Measurements from ENCODE around the gene HBG2. TPM values are rescaled to one million over a fixed set of nuclear protein-coding genes. Genes with fewer than 3 reads are reported as not detected.

Gene HBG2
- total and polyA plus RNA-seq, 2 of the 8 experiments (the other 6 are each of a cell fraction or from before 2014, with no cell fraction given), result 0.23 TPM; not detected in 1

DNA sequence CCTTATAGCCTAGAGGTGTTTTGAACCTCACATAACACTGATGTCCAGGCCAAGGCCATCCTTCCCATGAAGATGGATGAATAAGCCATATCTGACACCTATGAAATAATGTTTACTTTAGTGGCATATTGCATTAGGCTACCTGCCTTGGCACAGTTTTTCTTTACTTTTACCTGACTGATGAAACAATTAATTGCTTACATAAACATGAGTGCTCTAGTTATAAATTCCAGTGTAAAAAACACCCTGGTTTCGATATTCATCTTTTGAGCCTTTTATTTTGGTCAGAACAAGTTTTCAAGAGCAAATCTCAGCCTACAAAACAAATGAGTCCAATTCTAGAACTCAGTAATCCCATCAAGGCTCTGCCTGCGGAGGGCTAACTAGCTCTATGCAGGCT, 22.1 kb upstream of the HBG2 start:
- H3K36me3 ChIP-seq (ENCODE audit: control insufficient read depth in 2 of 4, insufficient read depth in 4 of 4, low read length in 3 of 4), result no peaks in the 10 kb centered on the region
- no peaks in the 10 kb centered on the region for H3K79me2 ChIP-seq (ENCODE audit: control insufficient read depth in 1 of 2, insufficient read depth in 2 of 2, low read length in 2 of 2)
- no peak overlapping the region for H3K23ac ChIP-seq (ENCODE audit: insufficient read length)
- H3K9ac ChIP-seq (replicated peaks in 1 of 4; ENCODE audit: extremely low read depth in 1 of 4, low read depth in 3 of 4, low read length in 3 of 4), result no peak overlapping the region
- no peaks in the 10 kb centered on the region for H3K27me3 ChIP-seq (replicated peaks in 1 of 4; ENCODE audit: control insufficient read depth in 3 of 4, extremely low read depth in 1 of 4, insufficient read depth in 3 of 4, low read length in 3 of 4)
- no peak overlapping the region for H2BK5ac ChIP-seq (ENCODE audit: low read depth, low read length)
- no peak overlapping the region for H3K4me2 ChIP-seq (ENCODE audit: insufficient read depth in 1 of 2, low read depth in 2 of 2, low read length in 2 of 2)
- H3K79me1 ChIP-seq (ENCODE audit: low read depth, low read length), result 0 out of 2 replicates have a peak, but pooled peaks cover 2% of the 10 kb centered on the region
- no peak overlapping the region for H2BK120ac ChIP-seq (replicated peaks; ENCODE audit: low read depth, low read length)
- H3K23me2 ChIP-seq (ENCODE audit: low read depth, low read length), result no peaks in the 10 kb centered on the region; the same call in 1 of the 2 replicates
- 92% methylated on average over 2 of the region's 2 CpGs; no CpG with 5 or more reads in 1 of the 2 experiments for WGBS, 2 experiments (ENCODE audit: extremely low coverage in 1 of 2, insufficient coverage in 1 of 2, insufficient read length in 1 of 2, insufficient replicate concordance in 2 of 2, low coverage in 1 of 2, low lambda C conversion rate in 2 of 2, missing lambda C conversion rate in 1 of 2)
- no peak overlapping the region for H2BK12ac ChIP-seq (ENCODE audit: low read depth, low read length)
- H4K8ac ChIP-seq (ENCODE audit: extremely low read depth, insufficient read depth, low read length), result no peak overlapping the region
- no peak overlapping the region for H4K5ac ChIP-seq (ENCODE audit: insufficient read length, low read depth, low read length)
- H3K14ac ChIP-seq (ENCODE audit: insufficient read length), result no peak overlapping the region
- no peak overlapping the region for H2BK20ac ChIP-seq (ENCODE audit: low read length)
- no peak overlapping the region for H3K4ac ChIP-seq (replicated peaks; ENCODE audit: insufficient read length, low read depth, low read length)
- H2AK5ac ChIP-seq (ENCODE audit: low read depth, low read length), result no peak overlapping the region
- TF ChIP-seq, protein P1, sequence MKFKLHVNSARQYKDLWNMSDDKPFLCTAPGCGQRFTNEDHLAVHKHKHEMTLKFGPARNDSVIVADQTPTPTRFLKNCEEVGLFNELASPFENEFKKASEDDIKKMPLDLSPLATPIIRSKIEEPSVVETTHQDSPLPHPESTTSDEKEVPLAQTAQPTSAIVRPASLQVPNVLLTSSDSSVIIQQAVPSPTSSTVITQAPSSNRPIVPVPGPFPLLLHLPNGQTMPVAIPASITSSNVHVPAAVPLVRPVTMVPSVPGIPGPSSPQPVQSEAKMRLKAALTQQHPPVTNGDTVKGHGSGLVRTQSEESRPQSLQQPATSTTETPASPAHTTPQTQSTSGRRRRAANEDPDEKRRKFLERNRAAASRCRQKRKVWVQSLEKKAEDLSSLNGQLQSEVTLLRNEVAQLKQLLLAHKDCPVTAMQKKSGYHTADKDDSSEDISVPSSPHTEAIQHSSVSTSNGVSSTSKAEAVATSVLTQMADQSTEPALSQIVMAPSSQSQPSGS (IDR thresholded peaks at IDR 0.05; ENCODE audit: low read length), result no peak
- no peak for TF ChIP-seq RBBP5 (IDR thresholded peaks at IDR 0.05; ENCODE audit: borderline replicate concordance, low read depth, low read length)
- TF ChIP-seq POU5F1 (IDR thresholded peaks at IDR 0.05; ENCODE audit: low read depth, low read length), result no peak
- TF ChIP-seq EGR1 (IDR thresholded peaks at IDR 0.05; ENCODE audit: borderline replicate concordance, low read depth, low read length), result no peak
- no peak for TF ChIP-seq KDM4A (IDR thresholded peaks at IDR 0.05; ENCODE audit: low read depth, low read length, severe bottlenecking)
- TF ChIP-seq SAP30 (IDR thresholded peaks at IDR 0.05; ENCODE audit: insufficient read depth, insufficient replicate concordance, low read length), result no peak
- no peak for TF ChIP-seq SP1 (IDR thresholded peaks at IDR 0.05; ENCODE audit: low read depth, low read length)
- TF ChIP-seq RFX5 (IDR thresholded peaks at IDR 0.05; ENCODE audit: borderline replicate concordance, low read depth, low read length), result no peak
- TF ChIP-seq EZH2 (IDR thresholded peaks at IDR 0.05; ENCODE audit: low read depth, low read length, severe bottlenecking), result no peak
- no peak for TF ChIP-seq ASH2L (IDR thresholded peaks at IDR 0.05; ENCODE audit: low read length)
- H3K4me3 ChIP-seq (ENCODE audit: extremely low read depth in 1 of 4, insufficient read depth in 2 of 4, low read depth in 3 of 4, low read length in 4 of 4), result no peak overlapping the region
- no peak overlapping the region for H3K27ac ChIP-seq (ENCODE audit: low read depth, low read length)
- no peak overlapping the region for H2BK15ac ChIP-seq (ENCODE audit: low read length)
- H4K91ac ChIP-seq (replicated peaks; ENCODE audit: insufficient read length, low read length), result no peak overlapping the region
- no peaks in the 10 kb centered on the region; a peak in 2 of 7 replicates for H3K4me1 ChIP-seq (replicated peaks in 1 of 4; ENCODE audit: control insufficient read depth in 3 of 4, insufficient read depth in 4 of 4, low read length in 3 of 4)
- H3K18ac ChIP-seq (ENCODE audit: extremely low read depth, low read length), result no peak overlapping the region
- DNase-seq (ENCODE audit: low read depth in 1 of 2, low spot score in 2 of 2) (no peak), FAIRE-seq (no peak)
- POLR2A ChIA-PET (ENCODE audit: partially characterized antibody), result interaction anchor here (0.6 kb wide), 1 partner anchor 233 kb away, joined by 3 read pairs; no protein-coding TSS in a partner anchor
- H2AFZ ChIP-seq (ENCODE audit: low read length), result no peak overlapping the region
- CTCF ChIA-PET (ENCODE audit: partially characterized antibody), result interaction anchor here (1.3 to 8.6 kb wide), 2 partner anchors 9 to 14 kb away, joined by 3 to 48 read pairs; no protein-coding TSS in a partner anchor
- no peak overlapping the region for H3K56ac ChIP-seq (replicated peaks; ENCODE audit: insufficient read length, low read depth, low read length)
- no peaks in the 10 kb centered on the region for H3K9me3 ChIP-seq (ENCODE audit: insufficient read depth in 2 of 2, low read depth in 1 of 2, low read length in 1 of 2)
- no peaks in the 10 kb centered on the region for H4K20me1 ChIP-seq (replicated peaks in 1 of 2; ENCODE audit: control insufficient read depth in 1 of 2, insufficient read depth in 2 of 2, low read length in 2 of 2)
